NCI-H2081 (cell line): ENCODE data around the gene DCAF6.
"Not testable (repeated sequence)": the region's sequence is repeated elsewhere in the genome, so short reads cannot be mapped to it uniquely, and the experiment has no call there.

Experiments used
- DNase-seq, 2 experiments: peaks; one replicate each; lab custom pipeline; 2025; lab: John Stamatoyannopoulos, UW

DCAF6 gene, protein sequence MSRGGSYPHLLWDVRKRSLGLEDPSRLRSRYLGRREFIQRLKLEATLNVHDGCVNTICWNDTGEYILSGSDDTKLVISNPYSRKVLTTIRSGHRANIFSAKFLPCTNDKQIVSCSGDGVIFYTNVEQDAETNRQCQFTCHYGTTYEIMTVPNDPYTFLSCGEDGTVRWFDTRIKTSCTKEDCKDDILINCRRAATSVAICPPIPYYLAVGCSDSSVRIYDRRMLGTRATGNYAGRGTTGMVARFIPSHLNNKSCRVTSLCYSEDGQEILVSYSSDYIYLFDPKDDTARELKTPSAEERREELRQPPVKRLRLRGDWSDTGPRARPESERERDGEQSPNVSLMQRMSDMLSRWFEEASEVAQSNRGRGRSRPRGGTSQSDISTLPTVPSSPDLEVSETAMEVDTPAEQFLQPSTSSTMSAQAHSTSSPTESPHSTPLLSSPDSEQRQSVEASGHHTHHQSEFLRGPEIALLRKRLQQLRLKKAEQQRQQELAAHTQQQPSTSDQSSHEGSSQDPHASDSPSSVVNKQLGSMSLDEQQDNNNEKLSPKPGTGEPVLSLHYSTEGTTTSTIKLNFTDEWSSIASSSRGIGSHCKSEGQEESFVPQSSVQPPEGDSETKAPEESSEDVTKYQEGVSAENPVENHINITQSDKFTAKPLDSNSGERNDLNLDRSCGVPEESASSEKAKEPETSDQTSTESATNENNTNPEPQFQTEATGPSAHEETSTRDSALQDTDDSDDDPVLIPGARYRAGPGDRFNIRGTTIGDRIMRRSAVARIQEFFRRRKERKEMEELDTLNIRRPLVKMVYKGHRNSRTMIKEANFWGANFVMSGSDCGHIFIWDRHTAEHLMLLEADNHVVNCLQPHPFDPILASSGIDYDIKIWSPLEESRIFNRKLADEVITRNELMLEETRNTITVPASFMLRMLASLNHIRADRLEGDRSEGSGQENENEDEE

GRCh38 chr1:167936068-167936929 is at the start of gene DCAF6:
Gene DCAF6, plus strand, starts transcription at chr1:167936683. Its CDS starts 229 bp downstream, at chr1:167936912.
- DNase-seq: peak; percentile 99

DNA sequence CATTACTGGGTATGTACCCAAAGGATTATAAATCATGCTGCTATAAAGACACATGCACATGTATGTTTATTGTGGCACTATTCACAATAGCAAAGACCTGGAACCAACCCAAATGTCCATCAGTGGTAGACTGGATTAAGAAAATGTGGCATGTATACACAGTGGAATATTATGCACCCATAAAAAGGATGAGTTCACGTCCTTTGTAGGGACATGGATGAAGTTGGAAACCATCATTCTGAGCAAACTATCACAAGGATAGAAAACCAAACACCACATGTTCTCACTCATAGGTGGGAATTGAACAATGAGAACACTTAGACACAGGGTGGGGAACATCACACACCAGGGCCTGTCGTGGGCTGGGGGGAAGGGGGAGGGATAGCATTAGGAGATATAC is 49.3 kb upstream of the DCAF6 start:
- DNase-seq: not testable (repeated sequence)

GRCh38 chr1:167890400-167890799 is 46.1 kb upstream of the DCAF6 start:
- DNase-seq: no peak

DNA sequence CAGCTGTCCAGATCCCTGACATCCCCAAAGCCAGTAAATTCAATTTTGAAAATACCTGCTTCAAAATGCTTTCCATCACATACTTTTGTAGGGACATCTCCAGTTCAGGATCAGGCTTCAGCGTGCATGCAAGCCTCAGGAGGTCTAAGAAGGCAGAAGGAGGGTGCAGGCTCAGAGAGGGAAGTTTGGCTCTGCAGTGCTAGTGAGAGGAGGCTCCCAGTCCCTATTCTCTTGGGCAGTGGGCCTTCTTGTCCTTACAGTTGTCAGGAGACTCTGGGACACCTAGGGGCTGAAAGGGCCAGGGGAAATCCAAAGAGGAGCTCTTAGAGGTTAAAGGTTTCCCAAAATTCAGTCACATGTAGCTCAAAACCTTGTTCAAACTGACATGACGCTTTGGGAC is 42.7 kb upstream of the DCAF6 start:
- DNase-seq: no peak

DNA sequence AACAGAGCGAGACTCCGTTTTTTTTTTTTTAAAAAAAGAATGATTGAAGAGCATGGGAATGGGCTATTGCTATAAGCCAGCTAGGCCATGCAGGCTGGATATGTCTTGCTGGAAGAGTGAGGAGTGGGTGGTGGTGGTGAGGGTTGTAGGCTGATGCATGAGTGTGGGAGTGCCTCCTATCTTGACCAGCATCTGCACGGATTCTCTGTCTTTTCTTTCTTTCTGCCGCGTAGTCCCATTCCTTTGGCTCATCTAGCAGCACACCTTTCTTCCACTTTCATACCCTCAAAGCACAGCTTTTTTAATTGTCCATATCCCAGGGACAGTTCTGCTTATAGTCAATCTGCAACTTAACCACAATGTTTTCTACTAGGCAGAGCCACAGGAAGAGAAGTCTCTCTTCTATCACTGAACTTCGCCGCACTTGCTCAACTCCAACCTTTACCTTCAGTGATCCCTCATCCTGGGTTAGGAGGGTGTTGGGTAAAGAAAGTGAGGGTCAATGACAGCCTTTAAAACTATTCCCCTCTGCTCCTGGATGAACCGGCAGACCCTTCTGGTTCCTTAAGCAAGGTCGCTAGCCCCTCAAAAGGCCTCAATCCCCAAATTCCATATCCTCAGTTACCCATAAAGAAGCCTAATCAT is 37.8 kb upstream of the DCAF6 start:
- no peak for DNase-seq

DNA sequence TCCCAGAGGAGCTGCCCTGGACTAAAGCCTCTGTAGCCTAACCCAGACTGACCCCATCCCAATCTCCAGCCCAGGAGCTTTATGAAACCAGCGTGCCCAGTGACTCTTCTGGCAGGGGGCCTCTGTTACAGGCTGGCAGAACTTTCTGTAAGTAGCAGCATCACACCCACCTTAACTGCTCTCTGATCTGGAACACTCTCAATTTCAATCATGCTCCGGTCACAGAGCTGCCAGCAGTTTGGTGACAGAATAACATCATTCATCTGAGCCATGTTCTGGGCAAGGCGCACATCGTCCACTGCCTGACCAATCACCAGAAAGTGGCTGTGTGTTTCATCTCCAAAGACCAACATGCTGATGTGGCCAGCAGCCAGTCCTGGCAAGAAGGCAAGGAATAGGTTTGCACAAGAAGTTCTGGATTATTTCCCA is 37.2 kb upstream of the DCAF6 start:
- no peak for DNase-seq

DNA sequence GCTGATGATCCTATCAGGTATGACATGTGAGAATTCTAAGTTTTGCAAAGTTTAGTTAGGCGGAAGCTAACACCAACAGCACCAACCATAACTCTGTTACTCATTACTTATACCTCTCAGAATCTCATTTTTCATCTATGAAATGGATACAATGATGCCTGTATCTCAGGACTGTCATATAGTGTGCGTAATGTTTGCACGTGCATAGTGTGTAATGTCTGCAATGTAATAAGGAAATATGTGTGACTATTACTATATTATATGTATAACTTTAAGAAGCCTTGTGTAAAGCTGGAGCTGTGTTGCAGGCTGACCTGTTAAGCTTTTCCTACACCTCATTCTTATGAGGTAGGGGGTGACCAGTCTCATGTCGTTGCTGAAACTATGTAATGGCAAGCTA is 35.6 kb upstream of the DCAF6 start:
- DNase-seq: no peak

DNA sequence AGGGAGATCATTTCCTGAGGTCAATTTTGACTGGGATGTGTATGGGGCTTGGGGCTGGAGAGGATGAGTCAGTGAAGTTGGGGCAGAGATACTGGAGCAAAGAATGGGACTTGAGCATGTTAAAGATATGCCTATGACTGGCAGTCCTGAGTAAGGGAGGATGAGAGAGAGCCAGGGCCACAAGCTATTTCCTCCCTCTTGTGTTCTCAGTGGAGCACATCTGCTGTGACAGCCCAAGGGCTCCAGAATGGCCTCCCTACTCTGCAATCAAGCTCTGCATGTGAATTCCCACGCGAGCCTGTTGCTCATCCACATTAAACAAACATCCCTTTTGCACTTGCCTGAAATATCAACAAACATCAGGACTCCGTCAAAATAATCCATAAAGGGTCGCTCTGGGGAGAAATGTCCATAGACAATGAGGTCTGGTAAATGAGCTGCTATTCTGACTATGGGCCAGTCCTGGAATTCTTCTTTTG is 31.8 kb upstream of the DCAF6 start:
- peak in 1 of 2 experiments; percentile 37 for DNase-seq

GRCh38 chr1:167905182-167905581 is 31.3 kb upstream of the DCAF6 start:
- peak in 1 of 2 experiments; percentile 17 for DNase-seq

GRCh38 chr1:167905671-167906070 is 30.8 kb upstream of the DCAF6 start:
- DNase-seq: no peak

GRCh38 chr1:167909691-167910180 is 26.7 kb upstream of the DCAF6 start:
- DNase-seq: no peak

GRCh38 chr1:167910530-167910929 is 26.0 kb upstream of the DCAF6 start:
- DNase-seq: no peak

GRCh38 chr1:167911413-167911812 is 25.1 kb upstream of the DCAF6 start:
- DNase-seq: no peak

- no peak for DNase-seq
These were observed 24.2 kb upstream of the DCAF6 start for GRCh38 chr1:167912294-167912693.

GRCh38 chr1:167913895-167914496 is 22.5 kb upstream of the DCAF6 start, which contains the start of gene ADCY10:
Gene ADCY10, minus strand, starts transcription at chr1:167914134. Its CDS starts 8,994 bp downstream, at chr1:167905140.
- no peak for DNase-seq

- no peak for DNase-seq
These were observed 20.9 kb upstream of the DCAF6 start for GRCh38 chr1:167915569-167915968.

- DNase-seq: no peak
These were observed 19.5 kb upstream of the DCAF6 start for GRCh38 chr1:167916766-167917511.

- no peak for DNase-seq
These were observed 14.5 kb upstream of the DCAF6 start for GRCh38 chr1:167922023-167922422.

GRCh38 chr1:167922611-167923074 is 13.8 kb upstream of the DCAF6 start:
- no peak for DNase-seq
